LNCAP (cell line): ENCODE measurements around the gene IL4I1.

ENCODE experiments used
- CTCF ChIP-seq: fragments of 450-650 bp; IDR thresholded peaks from 2 replicates; pipeline ENCODE4 v1.5.1; 2017; ENCODE audit warnings: mild to moderate bottlenecking

IL4I1 gene

DNA sequence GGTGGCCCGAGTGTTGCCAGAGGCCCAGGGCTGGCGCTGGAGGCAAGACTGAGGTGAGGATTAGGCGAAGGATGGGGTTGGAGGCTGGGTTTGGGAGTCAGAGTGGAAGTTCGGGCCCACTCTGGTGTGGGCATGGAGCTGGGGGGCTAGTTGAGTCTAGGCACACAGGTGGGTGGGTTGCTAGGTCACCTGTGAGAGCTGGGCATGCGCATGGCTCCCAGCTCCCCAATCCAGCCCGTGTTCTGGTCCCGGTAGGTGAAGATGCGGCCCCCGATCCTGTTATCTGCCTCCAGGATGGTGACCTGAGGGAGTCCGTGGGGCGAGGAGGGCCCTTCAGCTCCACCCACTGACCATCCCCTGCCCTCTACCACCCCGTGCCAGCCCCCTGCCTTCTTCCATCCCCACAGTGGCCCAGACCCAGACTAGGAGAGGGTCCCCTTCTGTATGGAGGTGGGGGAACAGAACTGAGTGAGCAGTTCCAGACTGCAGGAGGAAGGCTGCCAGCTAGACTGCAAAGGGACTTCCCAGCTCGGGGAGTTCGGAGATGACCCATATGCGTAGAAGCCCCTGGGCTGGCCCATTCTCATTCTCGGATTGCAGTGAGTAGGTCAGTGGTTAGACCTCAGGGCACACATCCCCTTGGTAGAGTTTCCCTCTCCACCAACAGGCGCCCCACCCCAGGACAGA, 1.7 kb downstream of the IL4I1 start:
- no peak for TF ChIP-seq CTCF

- no peak for TF ChIP-seq CTCF
These were observed 2.5 kb downstream of the IL4I1 start for GRCh38 chr19:49894011-49894664.

- no peak for TF ChIP-seq CTCF
These were observed 4.0 kb downstream of the IL4I1 start for GRCh38 chr19:49892716-49893115.

GRCh38 chr19:49891393-49891792, 5.3 kb downstream of the IL4I1 start:
- TF ChIP-seq CTCF: no peak

DNA sequence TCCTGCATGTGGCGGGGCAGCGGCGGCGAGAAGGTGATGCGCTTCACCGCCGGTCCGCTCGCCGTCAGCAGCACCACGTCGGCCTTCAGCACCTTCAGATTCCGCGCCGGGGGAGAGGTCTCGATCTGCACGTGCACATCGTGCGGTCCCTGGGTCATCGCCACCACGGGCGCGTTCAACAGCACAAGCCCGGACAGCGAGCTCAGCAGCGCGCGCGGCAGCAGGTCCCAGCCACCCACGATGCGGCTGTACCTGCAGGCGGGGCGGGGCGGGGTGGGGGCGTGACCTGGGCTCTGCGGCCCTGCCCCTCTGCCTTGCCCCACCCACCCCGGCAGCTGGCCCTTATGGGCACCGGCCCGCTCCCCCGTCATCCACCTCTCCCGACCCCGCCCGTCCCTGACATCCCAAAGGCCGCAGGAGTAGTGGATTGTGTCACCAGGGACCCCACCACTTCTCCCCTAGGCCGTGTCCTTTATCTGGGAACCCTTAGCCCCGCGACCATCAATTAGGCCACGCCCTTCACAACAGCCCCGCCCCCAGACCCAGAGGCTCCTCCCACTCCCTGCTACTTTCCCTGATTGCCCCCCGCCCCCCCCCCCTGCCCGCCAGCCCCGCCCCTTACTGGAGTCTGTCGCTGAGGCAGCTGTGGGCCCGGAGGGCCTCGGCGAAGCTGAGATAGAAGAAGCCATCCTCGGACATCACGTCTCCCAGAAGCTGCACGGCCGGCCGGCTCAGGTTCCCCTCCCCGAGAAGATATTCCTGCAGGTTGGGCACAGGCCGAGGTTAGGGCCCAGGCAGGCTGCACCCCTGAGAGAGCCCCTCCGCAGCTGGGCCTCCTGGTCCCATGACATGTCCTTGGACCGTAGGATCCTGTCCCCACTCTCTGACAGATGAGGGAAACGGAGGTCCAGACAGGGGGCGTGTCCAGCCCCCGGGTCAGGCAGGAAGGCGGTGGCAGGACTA, 6.1 kb downstream of the IL4I1 start:
- TF ChIP-seq CTCF: no peak; the same call in 1 of the 2 replicates

- peak; percentile 68 for TF ChIP-seq CTCF
These were observed 6.9 kb downstream of the IL4I1 start for GRCh38 chr19:49889687-49890348.
